Ascending aorta (tissue), 2 donors: Measurements from ENCODE around the gene MRAP. TPM values are rescaled to one million over a fixed set of nuclear protein-coding genes. Genes with fewer than 3 reads are reported as not detected.
A peak's percentile ranks its signal among the peaks of the same experiment; 100 is the strongest.

Experiments used
- DNase-seq, 2 donors: peaks; one replicate each; pipeline ENCODE4 v3.0.0-alpha.2; 2019; ENCODE audit warnings: low spot score in 2 of 2
- H3K27ac ChIP-seq, 2 donors: fragments of 200-600 bp; sonication (generic); one replicate each; pipeline ENCODE4 v1.5.1; 2016 to 2017; ENCODE audit warnings: mild to moderate bottlenecking in 1 of 2
- H3K27me3 ChIP-seq: fragments of 200-600 bp; sonication (generic); one replicate; pipeline ENCODE4 v1.5.1; 2017
- H3K36me3 ChIP-seq, 2 donors: fragments of 200-600 bp; sonication (generic); one replicate each; pipeline ENCODE4 v1.5.1; 2016
- H3K4me1 ChIP-seq, 2 donors: fragments of 200-600 bp; sonication (generic); one replicate each; pipeline ENCODE4 v1.5.1; 2016 to 2017; ENCODE audit warnings: mild to moderate bottlenecking in 1 of 2
- H3K4me3 ChIP-seq, 2 donors: fragments of 200-600 bp; sonication (generic); one replicate each; pipeline ENCODE4 v1.5.1; 2016 to 2017; ENCODE audit warnings: mild to moderate bottlenecking in 1 of 2
- H3K9me3 ChIP-seq, 2 donors: fragments of 200-600 bp; sonication (generic); one replicate each; pipeline ENCODE4 v1.5.1; 2016
- intact Hi-C: fragments of 100-400 bp; cut with DNase I; formaldehyde crosslinking; loops from one replicate; pipeline ENCODE4 v1.15.1; 2023
- total RNA-seq: library from RNA; depleted of rRNA; stranded (reverse); fragments of >200 nt; gene quantifications from one replicate; pipeline ENCODE4 v1.1.0, GENCODE V29; 2016
- TF ChIP-seq, protein P1 (sequence below), 3 experiments: fragments of 200-600 bp in 2 of 3; fragments of 450-650 bp in 1 of 3; sonication (generic) in 2 of 3; IDR thresholded peaks; one replicate each; pipeline ENCODE4 v1.5.1; 2016 to 2019; ENCODE audit warnings: antibody characterized with exemption in 3 of 3, mild to moderate bottlenecking in 1 of 3, moderate library complexity in 1 of 3

MRAP gene
- total RNA-seq, 1 donor from 2014 or later: not detected

DNA sequence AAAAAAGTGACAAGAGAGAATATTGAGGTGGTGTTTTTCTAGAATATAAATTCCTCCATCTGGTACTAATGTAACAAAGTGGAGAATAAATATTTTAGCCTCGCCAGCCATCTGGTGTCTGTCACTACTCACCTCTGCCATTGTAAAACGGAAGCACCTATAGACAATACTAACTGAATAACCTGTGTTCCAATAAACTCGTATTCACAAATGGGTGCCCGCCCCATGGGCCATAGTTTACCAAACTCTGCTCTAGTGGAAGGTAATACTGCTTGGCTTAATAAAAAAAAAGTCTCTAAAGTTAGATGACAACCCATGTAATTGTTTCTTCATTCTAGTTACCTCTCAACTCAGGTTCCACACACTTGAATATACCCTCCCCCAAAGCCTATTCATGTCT lies 27.9 kb upstream of the MRAP start:
- intact Hi-C loops: no loop called here
- Histone ChIP-seq H3K36me3 (peaks cover 10 to 19% of the 10 kb centered on the region in 2 donors), H3K9me3 (no peaks in the 10 kb centered on the region), H3K4me3 (no peak overlapping the region), H3K27ac (no peak overlapping the region), H3K27me3 (no peaks in the 10 kb centered on the region), H3K4me1 (no peaks in the 10 kb centered on the region)
- TF ChIP-seq, protein P1, sequence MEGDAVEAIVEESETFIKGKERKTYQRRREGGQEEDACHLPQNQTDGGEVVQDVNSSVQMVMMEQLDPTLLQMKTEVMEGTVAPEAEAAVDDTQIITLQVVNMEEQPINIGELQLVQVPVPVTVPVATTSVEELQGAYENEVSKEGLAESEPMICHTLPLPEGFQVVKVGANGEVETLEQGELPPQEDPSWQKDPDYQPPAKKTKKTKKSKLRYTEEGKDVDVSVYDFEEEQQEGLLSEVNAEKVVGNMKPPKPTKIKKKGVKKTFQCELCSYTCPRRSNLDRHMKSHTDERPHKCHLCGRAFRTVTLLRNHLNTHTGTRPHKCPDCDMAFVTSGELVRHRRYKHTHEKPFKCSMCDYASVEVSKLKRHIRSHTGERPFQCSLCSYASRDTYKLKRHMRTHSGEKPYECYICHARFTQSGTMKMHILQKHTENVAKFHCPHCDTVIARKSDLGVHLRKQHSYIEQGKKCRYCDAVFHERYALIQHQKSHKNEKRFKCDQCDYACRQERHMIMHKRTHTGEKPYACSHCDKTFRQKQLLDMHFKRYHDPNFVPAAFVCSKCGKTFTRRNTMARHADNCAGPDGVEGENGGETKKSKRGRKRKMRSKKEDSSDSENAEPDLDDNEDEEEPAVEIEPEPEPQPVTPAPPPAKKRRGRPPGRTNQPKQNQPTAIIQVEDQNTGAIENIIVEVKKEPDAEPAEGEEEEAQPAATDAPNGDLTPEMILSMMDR (IDR thresholded peaks at IDR 0.05): no peak
- DNase-seq: no peak

DNA sequence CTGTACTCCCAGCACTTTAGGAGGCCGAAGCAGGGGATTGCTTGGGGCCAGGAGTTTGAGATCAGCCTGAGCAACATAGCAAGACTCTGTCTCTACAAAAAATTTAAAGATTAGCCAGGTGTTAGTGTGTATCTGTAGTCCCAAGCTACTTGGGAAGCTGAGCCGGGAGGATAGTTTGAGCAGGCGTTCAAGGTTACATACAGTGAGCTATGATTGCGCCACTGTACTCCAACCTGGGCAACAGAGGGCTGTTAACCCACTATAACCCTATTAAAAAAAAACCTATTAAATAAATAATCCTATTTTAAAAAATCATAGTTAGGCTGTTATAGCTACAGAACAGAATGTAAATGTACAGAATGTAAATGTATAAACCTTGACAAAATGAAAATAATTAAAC lies 22.0 kb upstream of the MRAP start:
- intact Hi-C loops: loop anchor here (5.0 kb wide), 1 partner anchor 451 kb away; the partner anchor contains the start of gene SYNJ1
- Histone ChIP-seq H3K27me3 (no peaks in the 10 kb centered on the region), H3K36me3 (no peaks in the 10 kb centered on the region), H3K27ac (no peak overlapping the region), H3K4me3 (no peak overlapping the region), H3K9me3 (no peaks in the 10 kb centered on the region), H3K4me1 (peaks cover 9 to 13% of the 10 kb centered on the region in 2 donors)
- TF ChIP-seq, protein P1 (IDR thresholded peaks at IDR 0.05): no peak
- DNase-seq: no peak

DNA sequence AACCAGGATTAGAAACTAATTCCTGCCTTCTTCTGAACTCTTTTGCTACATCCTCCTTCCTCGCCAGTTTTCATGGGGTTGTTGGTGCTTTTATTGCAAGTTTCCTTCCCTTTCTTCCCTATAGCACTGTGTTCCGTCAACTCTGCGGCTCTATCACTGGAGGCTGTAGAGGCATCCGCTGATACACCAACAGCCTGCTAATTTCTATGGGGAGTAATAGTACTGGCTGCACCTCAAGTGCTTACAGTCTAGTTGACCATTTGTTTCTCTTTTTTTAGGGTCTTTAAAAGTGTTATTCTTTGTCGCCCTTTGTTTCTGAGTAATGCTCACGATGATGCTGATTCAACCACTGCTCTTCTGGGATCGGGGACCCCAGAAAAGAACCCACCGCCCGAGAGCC lies 20.6 kb upstream of the MRAP start:
- no peak for DNase-seq
- H3K4me1 ChIP-seq: peaks cover 9 to 13% of the 10 kb centered on the region in 2 donors
- no peak overlapping the region for H3K27ac ChIP-seq
- no peaks in the 10 kb centered on the region for H3K9me3 ChIP-seq
- no peaks in the 10 kb centered on the region for H3K27me3 ChIP-seq
- TF ChIP-seq, protein P1 (IDR thresholded peaks at IDR 0.05): no peak
- peak overlapping the region; percentile 69 to 77 for H3K4me3 ChIP-seq
- intact Hi-C loops: loop anchor here (2.0 to 5.0 kb wide), 4 partner anchors 51 to 449 kb away; partner anchors contain the start of genes CFAP298 and SYNJ1
- H3K36me3 ChIP-seq: no peaks in the 10 kb centered on the region

DNA sequence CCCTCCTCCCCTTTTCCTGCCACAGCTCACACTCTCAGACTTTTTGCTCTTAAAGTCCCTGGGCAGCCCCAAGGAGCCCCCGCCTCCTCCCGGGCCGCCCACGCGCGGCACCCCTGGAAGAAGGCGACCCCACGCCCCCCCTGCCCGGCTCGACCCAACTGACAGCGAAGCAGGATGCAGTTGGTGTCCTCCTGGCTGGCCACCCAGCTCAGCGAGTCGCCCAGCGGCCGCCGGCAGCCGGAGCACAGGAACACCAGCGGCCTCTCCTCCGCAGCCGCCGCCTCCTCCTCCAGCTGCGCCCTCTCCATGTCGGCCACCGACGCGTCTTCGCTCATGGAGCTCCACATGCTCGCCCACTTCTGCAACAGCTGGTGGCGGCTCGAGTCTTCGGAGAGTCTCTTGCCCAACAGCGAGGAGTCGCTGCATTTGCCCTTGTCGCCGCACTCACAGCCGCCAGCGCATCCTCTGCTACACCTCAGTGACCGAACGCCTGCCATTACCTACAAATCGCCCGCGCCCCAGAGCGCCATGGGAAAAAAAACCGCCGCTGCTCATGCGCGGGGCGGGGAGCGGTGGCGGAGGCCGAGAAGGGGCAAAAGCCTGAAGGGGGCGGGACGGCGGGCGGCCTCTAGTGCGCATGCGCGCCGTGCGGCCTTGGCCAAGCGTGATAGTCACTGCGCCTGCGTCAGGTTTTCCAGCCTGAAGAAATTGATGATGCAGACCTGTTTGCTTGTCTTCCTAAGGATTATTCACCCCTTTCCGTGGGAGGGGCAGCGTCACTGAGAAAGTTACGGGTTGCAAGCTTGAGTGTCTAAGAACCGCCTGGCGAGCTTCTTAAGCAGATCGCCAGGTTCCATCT lies 19.9 kb upstream of the MRAP start, which contains the start of gene MIS18A:
Gene MIS18A (minus strand): TSS at position 532 of the 859 bp plus-strand sequence. CDS start 35 bp downstream, at position 497.
- Histone ChIP-seq H3K27me3 (no peaks in the 10 kb centered on the region), H3K27ac (peak within 1 kb of the TSS; percentile 44 to 65), H3K4me3 (peak within 1 kb of the TSS; percentile 69 to 77), H3K4me1 (peaks cover 9 to 13% of the 10 kb centered on the region in 2 donors), H3K9me3 (no peaks in the 10 kb centered on the region), H3K36me3 (peaks cover 0 to 3% of the 10 kb centered on the region in 2 donors)
- intact Hi-C loops: loop anchor here (1.0 to 5.0 kb wide), 5 partner anchors 50 to 546 kb away; partner anchors contain the start of genes CFAP298, SCAF4 and SYNJ1
- DNase-seq: peak; percentile 80 to 98
- TF ChIP-seq, protein P1 (IDR thresholded peaks at IDR 0.05): peak in 1 of 3 experiments; percentile 6

DNA sequence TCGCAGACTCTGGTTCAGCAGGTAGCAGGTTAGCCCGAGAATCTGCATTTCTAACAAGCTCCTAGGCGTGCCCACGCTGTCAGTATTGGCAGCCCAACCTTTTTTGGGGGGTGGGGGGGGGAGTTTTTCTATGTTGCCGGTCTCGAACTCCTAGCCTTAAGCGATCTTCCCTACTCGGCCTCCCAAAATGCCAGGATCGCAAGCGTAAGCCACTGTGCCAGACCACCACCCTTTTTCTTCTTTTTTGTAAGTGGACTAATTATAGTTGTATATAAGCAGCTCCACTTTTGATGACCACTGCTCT lies 19.3 kb upstream of the MRAP start:
- no peaks in the 10 kb centered on the region for H3K9me3 ChIP-seq
- no peak for DNase-seq
- intact Hi-C loops: loop anchor here (1.0 to 5.0 kb wide), 5 partner anchors 49 to 547 kb away; partner anchors contain the start of genes CFAP298, SCAF4 and SYNJ1
- peak overlapping the region; percentile 69 to 77 for H3K4me3 ChIP-seq
- H3K36me3 ChIP-seq: peaks cover 0 to 3% of the 10 kb centered on the region in 2 donors
- H3K27me3 ChIP-seq: no peaks in the 10 kb centered on the region
- H3K27ac ChIP-seq: peak overlapping the region; percentile 44 to 65
- H3K4me1 ChIP-seq: peaks cover 9 to 13% of the 10 kb centered on the region in 2 donors
- TF ChIP-seq, protein P1 (IDR thresholded peaks at IDR 0.05): no peak
